Gastroesophageal sphincter (tissue), 4 donors: ENCODE data around the gene NEO1. TPM values are rescaled to one million over a fixed set of nuclear protein-coding genes. Genes with fewer than 3 reads are reported as not detected.

ENCODE experiments used
- ATAC-seq: fragments of 150-250 bp; one replicate; pipeline ENCODE4 v1.9.1; 2016; ENCODE audit warnings: mild to moderate bottlenecking, moderate library complexity
- H3K27ac ChIP-seq, 4 donors: fragments of 200-600 bp; sonication (generic) in 3 of 4; 1 replicate in 3 of 4; 2 replicates in 1 of 4; pipeline ENCODE4 v1.5.1; 2016 to 2019
- H3K27me3 ChIP-seq: fragments of 200-600 bp; sonication (generic); one replicate; pipeline ENCODE4 v1.5.1; 2019
- H3K36me3 ChIP-seq, 2 donors: fragments of 200-600 bp; sonication (generic); one replicate each; pipeline ENCODE4 v1.5.1; 2019; ENCODE audit warnings: control low read depth in 1 of 2
- H3K4me1 ChIP-seq, 3 donors: fragments of 200-600 bp; sonication (generic); 1 replicate in 2 of 3; 2 replicates in 1 of 3; pipeline ENCODE4 v1.5.1; 2016 to 2019; ENCODE audit warnings: control low read depth in 2 of 3
- H3K4me3 ChIP-seq, 2 donors: fragments of 200-600 bp; sonication (generic); one replicate each; pipeline ENCODE4 v1.5.1; 2019; ENCODE audit warnings: mild to moderate bottlenecking in 1 of 2, moderate library complexity in 1 of 2
- H3K9me3 ChIP-seq, 3 donors: fragments of 200-600 bp; sonication (generic); one replicate each; pipeline ENCODE4 v1.5.1; 2017 to 2019; ENCODE audit warnings: control low read depth in 2 of 3
- EP300 ChIP-seq: sonication (generic); formaldehyde crosslinking; IDR thresholded peaks from one replicate; pipeline ENCODE4 v1.6.1; 2017; ENCODE audit warnings: antibody characterized with exemption, mild to moderate bottlenecking
- POLR2A ChIP-seq, 2 donors: fragments of 450-650 bp; IDR thresholded peaks; one replicate each; pipeline ENCODE4 v1.6.1; 2017; ENCODE audit warnings: antibody characterized with exemption in 2 of 2, mild to moderate bottlenecking in 2 of 2, moderate library complexity in 1 of 2
- POLR2AphosphoS5 ChIP-seq: sonication (generic); formaldehyde crosslinking; IDR thresholded peaks from one replicate; pipeline ENCODE4 v1.6.1; 2017; ENCODE audit warnings: antibody characterized with exemption
- WGBS, 2 donors: methylation state at CpG; one replicate each; pipeline ENCODE4 v1.1.5; 2018; ENCODE audit warnings: low coverage in 1 of 2; 5-methylcytosine and 5-hydroxymethylcytosine counted together
- total RNA-seq, 4 donors: library from RNA; depleted of rRNA; stranded (reverse); fragments of >200 nt; gene quantifications; one replicate each; pipeline ENCODE4 v1.1.0, GENCODE V29; 2016
- TF ChIP-seq, protein P1 (sequence below), 4 experiments: fragments of 200-600 bp in 2 of 4; fragments of 450-650 bp in 2 of 4; sonication (generic) in 1 of 4; IDR thresholded peaks; one replicate each; pipeline ENCODE4 v1.5.1; 2017 to 2019; ENCODE audit warnings: antibody characterized with exemption in 4 of 4, mild to moderate bottlenecking in 2 of 4, moderate library complexity in 2 of 4

NEO1 gene
- total RNA-seq, 4 donors from 2014 or later = 28.3 to 61.7 (median 36.1) TPM

DNA sequence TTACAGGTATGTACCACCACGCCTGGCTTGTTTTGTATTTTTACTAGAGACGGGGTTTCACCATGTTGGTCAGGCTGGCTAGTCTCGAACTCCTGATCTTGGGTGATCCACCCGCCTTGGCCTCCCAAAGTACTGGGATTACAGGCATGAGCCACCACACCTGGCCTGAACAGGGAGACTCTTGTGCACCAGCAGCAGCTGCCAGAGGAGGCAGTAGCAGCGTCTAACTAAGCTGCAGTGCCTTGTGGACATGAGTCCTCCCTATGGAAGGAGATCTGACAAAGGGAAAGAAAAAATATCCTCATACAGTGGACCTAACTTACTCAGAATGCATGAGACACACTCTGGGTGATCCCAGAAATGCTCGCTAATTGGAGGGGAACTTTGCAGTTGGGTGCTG lies 36.8 kb upstream of the NEO1 start:
- TF ChIP-seq POLR2A (IDR thresholded peaks at IDR 0.05) (no peak), POLR2AphosphoS5 (no peak), EP300 (no peak)
- TF ChIP-seq, protein P1, sequence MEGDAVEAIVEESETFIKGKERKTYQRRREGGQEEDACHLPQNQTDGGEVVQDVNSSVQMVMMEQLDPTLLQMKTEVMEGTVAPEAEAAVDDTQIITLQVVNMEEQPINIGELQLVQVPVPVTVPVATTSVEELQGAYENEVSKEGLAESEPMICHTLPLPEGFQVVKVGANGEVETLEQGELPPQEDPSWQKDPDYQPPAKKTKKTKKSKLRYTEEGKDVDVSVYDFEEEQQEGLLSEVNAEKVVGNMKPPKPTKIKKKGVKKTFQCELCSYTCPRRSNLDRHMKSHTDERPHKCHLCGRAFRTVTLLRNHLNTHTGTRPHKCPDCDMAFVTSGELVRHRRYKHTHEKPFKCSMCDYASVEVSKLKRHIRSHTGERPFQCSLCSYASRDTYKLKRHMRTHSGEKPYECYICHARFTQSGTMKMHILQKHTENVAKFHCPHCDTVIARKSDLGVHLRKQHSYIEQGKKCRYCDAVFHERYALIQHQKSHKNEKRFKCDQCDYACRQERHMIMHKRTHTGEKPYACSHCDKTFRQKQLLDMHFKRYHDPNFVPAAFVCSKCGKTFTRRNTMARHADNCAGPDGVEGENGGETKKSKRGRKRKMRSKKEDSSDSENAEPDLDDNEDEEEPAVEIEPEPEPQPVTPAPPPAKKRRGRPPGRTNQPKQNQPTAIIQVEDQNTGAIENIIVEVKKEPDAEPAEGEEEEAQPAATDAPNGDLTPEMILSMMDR (IDR thresholded peaks at IDR 0.05) = no peak
- no peaks in the 10 kb centered on the region for H3K4me1 ChIP-seq
- 92 to 100% methylated on average over 1 to 4 of the region's 6 CpGs for WGBS, 2 donors
- no peak for ATAC-seq
- H3K27me3 ChIP-seq = no peaks in the 10 kb centered on the region
- H3K27ac ChIP-seq = no peak overlapping the region
- H3K4me3 ChIP-seq = no peak overlapping the region
- no peaks in the 10 kb centered on the region for H3K36me3 ChIP-seq
- no peaks in the 10 kb centered on the region for H3K9me3 ChIP-seq

DNA sequence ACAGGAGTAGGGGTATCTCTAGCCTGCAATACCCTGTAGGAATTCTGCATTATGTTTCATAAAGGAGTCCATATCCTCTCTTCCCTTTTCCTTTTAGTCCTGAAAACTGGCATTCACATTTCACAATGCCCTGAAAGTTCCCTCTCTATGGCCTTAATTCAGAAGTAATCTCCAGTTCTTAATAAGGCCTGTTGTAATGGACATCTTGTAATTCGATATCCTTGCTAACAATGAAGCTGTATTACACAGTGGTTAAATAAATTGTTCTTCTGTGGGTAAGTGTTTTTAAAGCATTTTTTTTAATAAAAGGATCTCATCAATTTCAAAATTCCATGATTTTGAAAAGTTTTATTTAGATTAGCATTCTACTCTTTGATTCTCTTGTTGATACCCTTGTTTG lies 34.3 kb upstream of the NEO1 start:
- Histone ChIP-seq H3K4me3 (no peak overlapping the region), H3K27me3 (peaks cover 1% of the 10 kb centered on the region), H3K27ac (no peak overlapping the region), H3K9me3 (no peaks in the 10 kb centered on the region), H3K36me3 (no peaks in the 10 kb centered on the region), H3K4me1 (no peaks in the 10 kb centered on the region)
- no peak for ATAC-seq
- TF ChIP-seq POLR2AphosphoS5 = no peak
- no peak for TF ChIP-seq POLR2A (IDR thresholded peaks at IDR 0.05)
- TF ChIP-seq EP300 = no peak
- TF ChIP-seq, protein P1 (IDR thresholded peaks at IDR 0.05) = no peak
- WGBS, 2 donors = 92 to 100% methylated on average over 1 of the region's 1 CpG

DNA sequence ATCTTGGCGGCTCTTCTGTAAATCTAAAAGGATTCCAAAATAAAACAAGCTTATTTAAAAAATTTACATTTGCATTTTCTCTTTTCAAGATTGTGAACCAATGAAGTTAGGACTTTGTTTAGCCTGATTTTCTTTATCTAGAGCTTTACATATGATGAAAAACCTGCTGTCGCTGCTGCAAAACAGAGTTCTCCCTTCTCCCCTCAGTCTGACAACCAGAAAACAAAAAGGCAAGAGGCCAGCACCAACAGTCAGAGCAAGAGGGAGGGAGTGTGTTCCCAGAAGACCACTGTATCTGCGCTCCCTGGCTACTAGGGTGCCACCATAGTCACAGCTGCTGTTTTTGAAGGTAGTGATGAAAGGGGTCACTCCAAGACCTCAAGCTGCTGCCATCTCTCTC lies 33.1 kb upstream of the NEO1 start:
- H3K27me3 ChIP-seq = peaks cover 10% of the 10 kb centered on the region
- no peak for TF ChIP-seq EP300
- H3K36me3 ChIP-seq = no peaks in the 10 kb centered on the region
- H3K27ac ChIP-seq = no peak overlapping the region
- no peaks in the 10 kb centered on the region for H3K9me3 ChIP-seq
- ATAC-seq = no peak
- H3K4me1 ChIP-seq = no peaks in the 10 kb centered on the region
- H3K4me3 ChIP-seq = no peak overlapping the region
- 77 to 90% methylated on average over 2 to 3 of the region's 3 CpGs for WGBS, 2 donors

DNA sequence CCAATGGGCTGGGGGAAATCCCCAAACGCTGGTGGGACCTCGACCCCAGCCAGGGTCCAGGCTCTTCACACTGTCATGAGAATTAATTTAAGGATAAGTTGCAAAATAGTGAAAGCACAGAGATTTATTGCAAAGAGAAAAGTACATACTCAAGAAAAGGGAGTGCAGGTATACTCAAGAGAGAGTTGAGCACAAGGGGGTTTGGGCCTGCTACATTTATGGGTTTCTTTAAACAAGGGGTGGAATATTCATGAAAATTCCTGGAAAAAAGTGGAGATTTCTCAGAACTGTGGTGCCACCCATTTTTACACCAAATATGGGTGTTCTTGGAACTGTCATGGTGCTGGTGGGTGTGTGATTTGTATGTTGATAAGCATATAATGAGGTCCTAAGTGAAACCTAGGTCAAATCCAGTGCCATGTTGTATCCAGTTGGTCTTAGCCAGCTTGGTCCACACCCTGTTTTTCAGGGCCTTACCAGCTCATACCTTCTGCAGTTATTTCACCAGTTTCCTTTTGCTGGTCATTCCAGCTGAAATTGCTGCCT lies 32.6 kb upstream of the NEO1 start:
- H3K27me3 ChIP-seq = peaks cover 15% of the 10 kb centered on the region
- H3K36me3 ChIP-seq = no peaks in the 10 kb centered on the region
- no peak for ATAC-seq
- H3K4me3 ChIP-seq = no peak overlapping the region
- TF ChIP-seq POLR2A (IDR thresholded peaks at IDR 0.05) (no peak), EP300 (no peak), POLR2AphosphoS5 (no peak)
- TF ChIP-seq, protein P1 (IDR thresholded peaks at IDR 0.05) = no peak
- H3K9me3 ChIP-seq = no peaks in the 10 kb centered on the region
- H3K4me1 ChIP-seq = no peaks in the 10 kb centered on the region
- H3K27ac ChIP-seq = no peak overlapping the region
- 80 to 83% methylated on average over 1 to 2 of the region's 2 CpGs for WGBS, 2 donors

DNA sequence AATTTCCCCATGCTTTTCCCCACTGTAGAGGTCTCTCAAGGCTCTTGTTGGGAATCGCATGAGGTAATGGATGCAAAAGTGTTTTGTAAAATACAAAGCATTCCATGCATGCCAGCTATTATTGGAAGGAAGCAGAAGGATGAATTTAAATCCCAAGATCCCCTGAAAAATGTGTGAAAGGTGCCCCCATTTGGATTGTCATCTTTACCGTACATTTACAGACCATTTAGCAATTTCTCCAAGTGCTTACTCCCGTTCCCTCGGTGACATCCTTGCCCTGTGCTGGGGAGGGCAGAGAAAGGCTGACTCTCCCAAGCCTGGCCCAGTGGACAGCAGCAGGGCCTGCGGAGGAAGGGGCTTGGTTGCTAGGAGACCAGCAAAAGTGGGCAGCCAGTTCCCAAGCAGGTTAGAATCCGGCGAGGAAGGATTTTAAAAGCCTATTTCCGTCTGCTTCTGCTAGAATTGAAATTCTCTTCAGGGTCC lies 31.1 kb upstream of the NEO1 start:
- no peak overlapping the region for H3K27ac ChIP-seq
- WGBS, 2 donors = 76 to 83% methylated on average over 1 to 6 of the region's 8 CpGs
- peaks cover 29% of the 10 kb centered on the region for H3K27me3 ChIP-seq
- H3K36me3 ChIP-seq = no peaks in the 10 kb centered on the region
- H3K4me3 ChIP-seq = no peak overlapping the region
- TF ChIP-seq POLR2AphosphoS5 = no peak
- no peaks in the 10 kb centered on the region for H3K4me1 ChIP-seq
- no peaks in the 10 kb centered on the region for H3K9me3 ChIP-seq
- no peak for ATAC-seq

DNA sequence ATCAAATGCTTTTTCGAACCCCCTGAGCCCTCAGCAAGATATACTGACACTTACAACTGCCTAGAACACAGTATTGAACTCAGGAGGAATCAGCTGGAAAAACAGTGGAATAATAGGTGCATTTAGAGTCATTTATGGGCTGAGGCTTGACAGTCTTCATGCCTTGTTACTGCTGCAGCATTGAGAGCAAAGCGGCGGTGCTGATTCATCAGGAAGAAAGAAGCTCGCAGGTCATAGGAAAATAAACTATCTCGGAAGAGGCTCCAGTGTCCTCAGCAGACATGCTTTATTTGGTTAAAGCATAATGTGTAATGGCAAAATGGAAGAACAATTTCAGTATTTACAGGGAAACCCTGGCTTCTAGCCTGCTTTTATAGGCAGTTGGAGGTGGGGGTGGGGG lies 30.1 kb upstream of the NEO1 start:
- WGBS, 2 donors = 24 to 73% methylated on average over 3 to 4 of the region's 5 CpGs
- TF ChIP-seq POLR2AphosphoS5 (no peak), EP300 (no peak), POLR2A (IDR thresholded peaks at IDR 0.05) (no peak)
- TF ChIP-seq, protein P1 (IDR thresholded peaks at IDR 0.05) = no peak
- no peak for ATAC-seq
- no peak overlapping the region for H3K27ac ChIP-seq
- peaks cover 34% of the 10 kb centered on the region for H3K27me3 ChIP-seq
- no peaks in the 10 kb centered on the region for H3K36me3 ChIP-seq
- no peak overlapping the region for H3K4me3 ChIP-seq
- no peaks in the 10 kb centered on the region for H3K9me3 ChIP-seq
- no peaks in the 10 kb centered on the region for H3K4me1 ChIP-seq
